ENCODE results near the gene BCL3.
A peak's percentile ranks its signal among the peaks of the same experiment; 100 is the strongest.

Gene BCL3

DNA sequence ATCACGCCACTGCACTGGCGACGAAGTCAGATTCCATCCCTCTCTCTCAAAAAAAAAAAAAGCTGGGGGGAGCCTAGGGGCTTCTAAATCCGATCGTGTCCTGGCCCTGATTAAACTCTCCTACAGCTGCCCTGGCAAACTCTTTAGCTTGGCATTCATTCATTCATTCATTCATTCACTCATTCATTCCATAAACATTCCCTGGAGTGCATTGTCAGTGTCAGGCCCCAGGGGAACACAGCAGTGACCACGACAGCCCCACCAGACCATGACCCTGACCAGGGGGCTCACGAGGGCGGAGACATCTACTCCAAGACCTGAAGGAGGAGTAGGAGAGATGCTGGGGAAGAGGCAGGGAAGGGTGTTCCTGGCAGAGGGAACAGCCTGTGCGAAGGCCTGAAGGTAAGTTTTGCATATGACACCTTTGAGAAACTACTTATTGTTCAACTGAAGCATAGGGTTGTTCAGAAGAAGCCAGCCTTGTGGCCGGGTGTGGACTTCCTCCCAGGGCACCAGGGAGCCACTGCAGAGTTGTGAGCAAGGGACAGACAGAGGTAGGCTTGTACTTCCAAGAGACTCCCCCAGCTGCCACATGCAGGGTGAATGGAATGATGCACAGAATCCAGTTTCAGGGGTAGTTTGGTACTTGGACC is 25.1 kb upstream of the BCL3 start:
- TF ChIP-seq, protein P1, sequence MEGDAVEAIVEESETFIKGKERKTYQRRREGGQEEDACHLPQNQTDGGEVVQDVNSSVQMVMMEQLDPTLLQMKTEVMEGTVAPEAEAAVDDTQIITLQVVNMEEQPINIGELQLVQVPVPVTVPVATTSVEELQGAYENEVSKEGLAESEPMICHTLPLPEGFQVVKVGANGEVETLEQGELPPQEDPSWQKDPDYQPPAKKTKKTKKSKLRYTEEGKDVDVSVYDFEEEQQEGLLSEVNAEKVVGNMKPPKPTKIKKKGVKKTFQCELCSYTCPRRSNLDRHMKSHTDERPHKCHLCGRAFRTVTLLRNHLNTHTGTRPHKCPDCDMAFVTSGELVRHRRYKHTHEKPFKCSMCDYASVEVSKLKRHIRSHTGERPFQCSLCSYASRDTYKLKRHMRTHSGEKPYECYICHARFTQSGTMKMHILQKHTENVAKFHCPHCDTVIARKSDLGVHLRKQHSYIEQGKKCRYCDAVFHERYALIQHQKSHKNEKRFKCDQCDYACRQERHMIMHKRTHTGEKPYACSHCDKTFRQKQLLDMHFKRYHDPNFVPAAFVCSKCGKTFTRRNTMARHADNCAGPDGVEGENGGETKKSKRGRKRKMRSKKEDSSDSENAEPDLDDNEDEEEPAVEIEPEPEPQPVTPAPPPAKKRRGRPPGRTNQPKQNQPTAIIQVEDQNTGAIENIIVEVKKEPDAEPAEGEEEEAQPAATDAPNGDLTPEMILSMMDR (conservative IDR thresholded peaks at IDR 0.05): no peak
- H3K27ac ChIP-seq: peak overlapping the region; percentile 55; the same call in 1 of the 2 replicates

DNA sequence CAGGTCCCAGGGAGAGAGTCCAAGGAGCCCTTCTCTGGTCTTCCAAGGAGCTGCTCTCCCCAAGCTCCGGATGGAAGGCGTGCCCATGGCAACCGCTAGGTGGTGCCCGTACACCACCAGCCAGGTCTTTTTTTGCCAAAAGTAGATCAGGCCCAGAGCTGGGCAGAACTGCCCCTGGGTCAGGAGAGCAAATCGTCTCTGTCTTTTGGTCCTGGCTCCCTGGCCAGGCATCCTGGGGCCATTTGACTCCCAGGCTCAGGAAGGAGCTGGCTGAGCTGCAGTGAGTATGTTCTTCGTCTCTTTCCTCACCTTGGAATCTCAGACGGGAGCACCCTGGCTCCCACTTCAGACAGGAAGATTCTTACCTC is 24.6 kb upstream of the BCL3 start:
- peak overlapping the region; percentile 55; the same call in 1 of the 2 replicates for H3K27ac ChIP-seq
- TF ChIP-seq, protein P1 (conservative IDR thresholded peaks at IDR 0.05): peak; percentile 99

DNA sequence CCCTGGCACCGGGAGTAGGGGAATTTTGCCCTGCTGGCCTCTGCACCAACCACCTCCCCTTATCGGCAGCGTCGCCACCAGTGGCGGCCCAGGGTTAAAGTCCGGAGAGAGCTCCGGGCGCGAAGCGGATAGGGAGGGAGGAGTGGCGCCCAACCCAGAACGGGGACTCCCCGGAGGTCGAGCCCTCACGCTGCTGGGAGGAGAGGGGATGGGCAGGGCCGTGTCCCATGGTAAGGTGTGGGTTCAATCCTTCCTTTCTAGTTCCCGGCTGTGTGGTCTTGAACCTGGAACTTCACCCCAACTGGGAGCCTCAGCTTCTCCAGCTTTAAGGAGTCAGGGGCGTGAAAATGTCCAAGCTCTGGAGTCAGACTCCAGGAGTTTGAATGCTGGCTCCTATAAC is 23.3 kb upstream of the BCL3 start:
- no peak overlapping the region; the same call in 1 of the 2 replicates for H3K27ac ChIP-seq
- TF ChIP-seq, protein P1 (conservative IDR thresholded peaks at IDR 0.05): no peak

DNA sequence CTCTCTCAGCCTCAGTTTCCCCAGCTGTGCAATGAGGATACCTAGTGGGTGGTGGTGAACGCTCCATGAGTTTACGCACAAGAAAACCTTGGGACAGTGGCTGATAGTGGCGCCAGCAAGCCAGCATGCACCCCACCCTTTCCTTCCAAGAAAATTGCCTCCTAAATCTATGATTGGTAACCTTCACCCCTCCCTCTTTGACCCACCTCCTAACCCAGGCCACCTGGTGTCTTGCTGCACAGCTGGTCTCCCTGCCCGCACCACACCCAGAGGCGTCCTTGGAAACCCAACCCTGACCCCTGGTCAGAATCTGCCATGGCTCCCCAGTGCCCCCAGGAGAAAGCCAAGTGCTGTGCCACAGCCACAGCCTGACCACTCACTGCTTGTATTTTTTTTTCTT is 22.8 kb upstream of the BCL3 start:
- H3K27ac ChIP-seq: peak overlapping the region; percentile 7; the same call in 1 of the 2 replicates
- TF ChIP-seq, protein P1 (conservative IDR thresholded peaks at IDR 0.05): no peak

DNA sequence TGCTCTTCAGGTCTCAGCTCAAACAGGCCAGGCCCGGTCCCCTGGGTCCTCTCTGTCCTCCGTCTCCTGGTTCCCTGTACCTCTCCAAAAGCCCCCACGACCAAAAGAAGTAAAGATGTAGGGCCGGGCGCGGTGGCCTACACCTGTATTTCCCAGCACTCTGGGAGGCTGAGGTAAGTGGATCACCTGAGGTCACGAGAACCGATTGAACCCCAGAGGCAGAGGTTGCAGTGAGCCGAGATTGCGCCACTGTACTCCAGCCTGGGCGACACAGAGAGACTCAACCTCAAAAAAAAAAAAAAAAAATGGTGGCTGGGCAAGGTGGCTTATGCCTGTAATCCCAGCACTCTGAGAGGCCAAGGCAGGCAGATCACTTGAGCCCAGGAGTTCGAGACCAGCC is 22.0 kb upstream of the BCL3 start:
- TF ChIP-seq, protein P1 (conservative IDR thresholded peaks at IDR 0.05): no peak
- no peak overlapping the region; the same call in 1 of the 2 replicates for H3K27ac ChIP-seq

DNA sequence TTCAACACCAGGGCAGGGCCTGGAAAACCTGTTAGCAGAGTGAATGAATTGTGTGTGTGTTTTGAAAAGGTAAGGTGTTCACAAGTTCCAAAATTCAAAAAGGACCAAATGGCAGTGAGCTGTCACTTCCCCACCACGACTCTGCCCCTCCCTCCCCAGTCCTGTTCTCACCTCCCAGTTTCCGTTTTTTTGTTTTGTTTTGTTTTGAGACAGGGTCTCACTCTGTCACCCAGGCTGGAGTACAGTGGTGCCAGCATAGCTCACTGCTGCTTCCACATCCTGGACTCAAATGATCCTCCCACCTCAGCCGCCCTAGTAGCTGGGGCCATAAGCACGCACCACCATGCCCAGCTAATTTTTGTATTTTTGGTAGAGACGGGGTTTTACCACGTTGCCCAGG is 20.3 kb upstream of the BCL3 start:
- no peak overlapping the region for H3K27ac ChIP-seq
- TF ChIP-seq, protein P1 (conservative IDR thresholded peaks at IDR 0.05): no peak

DNA sequence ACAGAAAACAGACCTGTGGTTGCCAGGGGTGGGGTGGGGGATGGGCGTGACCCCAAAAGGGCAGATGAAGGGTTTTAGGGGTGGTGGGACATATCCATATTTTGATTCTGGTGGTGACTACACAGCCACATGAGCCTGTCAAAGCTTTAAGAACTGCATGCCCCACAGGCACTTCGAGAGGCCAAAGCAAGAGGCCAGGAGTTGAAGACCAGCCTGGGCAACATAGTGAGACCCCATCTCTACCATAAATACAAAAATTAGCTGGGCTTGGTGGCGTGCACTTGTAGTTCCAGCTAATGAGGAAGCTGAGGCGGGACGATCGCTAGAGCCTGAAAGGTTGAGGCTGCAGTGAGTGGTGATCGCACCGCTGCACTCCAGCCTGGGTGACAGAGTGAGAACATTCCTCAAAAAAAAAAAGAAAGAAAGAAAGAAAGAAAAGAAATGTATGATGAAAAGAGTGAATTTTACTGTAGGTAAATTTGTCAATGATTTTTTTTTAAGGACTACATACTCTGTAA is 18.9 kb upstream of the BCL3 start:
- TF ChIP-seq, protein P1 (conservative IDR thresholded peaks at IDR 0.05): no peak

More for the DNA sequence above, 18.9 kb upstream of the BCL3 start:
- H3K27ac ChIP-seq: no peak overlapping the region

Data from VCaP (cell line).